Osteoblast (primary cell): ENCODE measurements around the gene SKA2. TPM values are rescaled to one million over a fixed set of nuclear protein-coding genes. Genes with fewer than 3 reads are reported as not detected.

Source experiments
- DNase-seq: peaks from one replicate; pipeline ENCODE4 v3.0.0; 2011; ENCODE audit warnings: low spot score, mixed read lengths; ENCODE audit not compliant: insufficient read length; ENCODE audit errors: missing footprints
- H2AFZ ChIP-seq: 2 replicates; pipeline ENCODE4 v1.6.0; 2011; ENCODE audit warnings: mild to moderate bottlenecking, low read length
- H3K27ac ChIP-seq: 2 replicates; pipeline ENCODE4 v1.5.1; 2011; ENCODE audit warnings: mild to moderate bottlenecking, low read depth, low read length, moderate library complexity
- H3K27me3 ChIP-seq: 2 replicates; pipeline ENCODE4 v1.6.0; 2012; ENCODE audit warnings: mild to moderate bottlenecking, control low read depth, inconsistent platforms, low read length, moderate library complexity; ENCODE audit not compliant: insufficient read depth
- H3K36me3 ChIP-seq: 2 replicates; pipeline ENCODE4 v1.5.1; 2011; ENCODE audit warnings: mild to moderate bottlenecking, low read length, control low read depth, moderate library complexity; ENCODE audit not compliant: insufficient read depth
- H3K4me1 ChIP-seq: 2 replicates; pipeline ENCODE4 v1.5.1; 2011; ENCODE audit warnings: mild to moderate bottlenecking, low read length, control low read depth, moderate library complexity; ENCODE audit not compliant: insufficient read depth
- H3K4me2 ChIP-seq: 2 replicates; pipeline ENCODE4 v1.6.0; 2011; ENCODE audit warnings: mild to moderate bottlenecking, low read length; ENCODE audit not compliant: insufficient read depth
- H3K4me3 ChIP-seq: fragments of 200-600 bp; sonication (generic); 3 replicates; pipeline ENCODE4 v1.5.1; 2012; ENCODE audit warnings: mild to moderate bottlenecking, low read length, inconsistent platforms; ENCODE audit not compliant: insufficient read depth
- H3K79me2 ChIP-seq: 2 replicates; pipeline ENCODE4 v1.6.0; 2012; ENCODE audit warnings: mild to moderate bottlenecking, low read length, control low read depth, inconsistent platforms; ENCODE audit not compliant: insufficient read depth
- H3K9me3 ChIP-seq: 2 replicates; pipeline ENCODE4 v1.5.1; 2011; ENCODE audit warnings: low read depth, low read length, control low read depth
- H4K20me1 ChIP-seq: 2 replicates; pipeline ENCODE4 v1.6.0; 2012; ENCODE audit warnings: mild to moderate bottlenecking, low read length, control low read depth; ENCODE audit not compliant: insufficient read depth
- total RNA-seq: library from RNA; depleted of rRNA; stranded (reverse); fragments of >200 nt; gene quantifications from 2 replicates; pipeline ENCODE4 v1.2.3, GENCODE V29; 2012
- TF ChIP-seq, protein P1 (sequence below): IDR thresholded peaks from 2 replicates; pipeline ENCODE4 v1.5.1; 2011; ENCODE audit warnings: mild to moderate bottlenecking, low read depth, low read length, moderate library complexity; ENCODE audit errors: extremely low read depth

Gene SKA2
- total RNA-seq, 1 donor = 32.6 TPM

DNA sequence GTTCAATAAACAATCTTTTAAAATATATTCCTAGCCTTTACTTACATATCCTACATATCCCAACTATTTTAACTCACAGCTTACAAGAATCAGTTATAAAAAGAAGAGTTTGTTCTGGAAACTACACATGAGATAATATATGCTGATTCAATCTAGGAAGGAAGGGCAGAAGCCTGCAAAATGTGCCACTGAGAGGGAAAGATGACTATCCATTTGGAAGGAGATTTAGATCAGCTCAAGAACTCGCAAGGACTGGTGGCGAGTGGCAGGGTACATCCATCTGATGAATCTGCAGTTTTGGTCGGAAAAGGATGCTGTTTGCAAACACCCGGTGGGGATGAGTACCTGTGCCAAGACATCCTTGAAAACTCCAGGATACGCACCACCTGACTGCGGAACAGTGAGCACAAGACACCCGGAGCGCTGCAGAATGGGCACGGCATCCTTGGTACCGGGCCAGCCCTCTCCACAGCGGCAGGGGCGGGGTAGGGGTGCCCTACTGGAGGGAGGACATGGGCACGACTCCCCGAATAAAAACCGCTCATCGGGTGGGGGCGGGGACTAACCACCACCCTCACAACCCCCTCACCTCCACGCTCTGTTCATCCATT, 49.0 kb downstream of the SKA2 start:
- H3K36me3 ChIP-seq = peaks cover 4% of the 10 kb centered on the region
- peak overlapping the region; percentile 86 for H3K27ac ChIP-seq
- peaks cover 17% of the 10 kb centered on the region for H3K4me1 ChIP-seq
- DNase-seq = peak; percentile 39
- peaks cover 45% of the 10 kb centered on the region for H3K79me2 ChIP-seq
- TF ChIP-seq, protein P1, sequence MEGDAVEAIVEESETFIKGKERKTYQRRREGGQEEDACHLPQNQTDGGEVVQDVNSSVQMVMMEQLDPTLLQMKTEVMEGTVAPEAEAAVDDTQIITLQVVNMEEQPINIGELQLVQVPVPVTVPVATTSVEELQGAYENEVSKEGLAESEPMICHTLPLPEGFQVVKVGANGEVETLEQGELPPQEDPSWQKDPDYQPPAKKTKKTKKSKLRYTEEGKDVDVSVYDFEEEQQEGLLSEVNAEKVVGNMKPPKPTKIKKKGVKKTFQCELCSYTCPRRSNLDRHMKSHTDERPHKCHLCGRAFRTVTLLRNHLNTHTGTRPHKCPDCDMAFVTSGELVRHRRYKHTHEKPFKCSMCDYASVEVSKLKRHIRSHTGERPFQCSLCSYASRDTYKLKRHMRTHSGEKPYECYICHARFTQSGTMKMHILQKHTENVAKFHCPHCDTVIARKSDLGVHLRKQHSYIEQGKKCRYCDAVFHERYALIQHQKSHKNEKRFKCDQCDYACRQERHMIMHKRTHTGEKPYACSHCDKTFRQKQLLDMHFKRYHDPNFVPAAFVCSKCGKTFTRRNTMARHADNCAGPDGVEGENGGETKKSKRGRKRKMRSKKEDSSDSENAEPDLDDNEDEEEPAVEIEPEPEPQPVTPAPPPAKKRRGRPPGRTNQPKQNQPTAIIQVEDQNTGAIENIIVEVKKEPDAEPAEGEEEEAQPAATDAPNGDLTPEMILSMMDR = no peak
- H3K27me3 ChIP-seq = no peaks in the 10 kb centered on the region
- peak overlapping the region; percentile 79 for H3K4me3 ChIP-seq
- H3K4me2 ChIP-seq = peak overlapping the region; percentile 86
- H2AFZ ChIP-seq = peak overlapping the region; percentile 71
- peaks cover 3% of the 10 kb centered on the region for H4K20me1 ChIP-seq
- H3K9me3 ChIP-seq = no peaks in the 10 kb centered on the region

DNA sequence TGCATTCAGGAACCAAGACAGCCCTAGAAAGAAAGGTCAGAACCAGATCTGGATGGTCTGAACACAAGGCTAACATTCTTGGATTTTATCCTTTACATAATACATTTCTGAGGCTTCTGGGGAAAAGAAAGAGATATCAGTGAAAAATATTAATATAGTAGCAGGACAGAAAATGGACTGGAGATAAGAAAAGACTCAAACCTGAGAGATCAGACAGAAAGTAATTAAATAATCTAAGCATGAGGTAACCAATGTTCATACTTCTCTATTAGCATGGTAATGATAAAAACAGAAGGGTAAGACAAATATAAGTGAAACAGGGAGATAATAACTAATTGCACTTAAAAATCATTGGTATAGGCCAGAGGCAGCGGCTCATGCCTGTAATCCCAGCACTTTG, 53.8 kb downstream of the SKA2 start:
- H3K4me2 ChIP-seq = no peak overlapping the region
- H3K79me2 ChIP-seq = peaks cover 79% of the 10 kb centered on the region

DNA sequence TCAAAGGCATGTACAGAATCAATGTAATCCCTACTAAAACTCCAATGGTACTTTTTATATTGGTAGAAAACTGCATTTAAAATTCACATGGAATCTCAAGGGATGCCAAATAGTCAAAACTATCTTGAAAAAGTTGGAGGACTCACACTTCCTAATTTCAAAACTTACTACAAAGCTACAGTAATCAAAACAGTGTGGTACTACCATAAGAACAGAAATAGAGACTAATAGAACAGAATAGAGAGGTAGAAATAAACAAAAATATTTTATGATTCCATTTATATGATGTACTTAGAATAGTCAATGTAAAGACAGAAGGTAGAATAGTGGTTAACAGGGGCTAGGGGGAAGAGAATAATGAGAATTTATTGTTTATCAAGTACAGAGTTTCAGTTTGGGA, 57.1 kb downstream of the SKA2 start:
- TF ChIP-seq, protein P1 = no peak
- H3K4me1 ChIP-seq = peaks cover 23% of the 10 kb centered on the region
- no peak overlapping the region for H3K4me2 ChIP-seq
- H3K27ac ChIP-seq = no peak overlapping the region
- H4K20me1 ChIP-seq = peaks cover 4% of the 10 kb centered on the region
- H3K9me3 ChIP-seq = no peaks in the 10 kb centered on the region
- H3K27me3 ChIP-seq = no peaks in the 10 kb centered on the region
- peaks cover 60% of the 10 kb centered on the region for H3K79me2 ChIP-seq
- no peak overlapping the region for H3K4me3 ChIP-seq
- H3K36me3 ChIP-seq = peaks cover 10% of the 10 kb centered on the region
- DNase-seq = no peak
- H2AFZ ChIP-seq = no peak overlapping the region

More for the DNA sequence above, 53.8 kb downstream of the SKA2 start:
- Histone ChIP-seq H4K20me1 (peaks cover 4% of the 10 kb centered on the region), H2AFZ (no peak overlapping the region), H3K27ac (no peak overlapping the region), H3K9me3 (no peaks in the 10 kb centered on the region), H3K27me3 (no peaks in the 10 kb centered on the region), H3K36me3 (peaks cover 10% of the 10 kb centered on the region), H3K4me1 (peaks cover 12% of the 10 kb centered on the region), H3K4me3 (no peak overlapping the region)
- DNase-seq = no peak
- TF ChIP-seq, protein P1 = no peak

DNA sequence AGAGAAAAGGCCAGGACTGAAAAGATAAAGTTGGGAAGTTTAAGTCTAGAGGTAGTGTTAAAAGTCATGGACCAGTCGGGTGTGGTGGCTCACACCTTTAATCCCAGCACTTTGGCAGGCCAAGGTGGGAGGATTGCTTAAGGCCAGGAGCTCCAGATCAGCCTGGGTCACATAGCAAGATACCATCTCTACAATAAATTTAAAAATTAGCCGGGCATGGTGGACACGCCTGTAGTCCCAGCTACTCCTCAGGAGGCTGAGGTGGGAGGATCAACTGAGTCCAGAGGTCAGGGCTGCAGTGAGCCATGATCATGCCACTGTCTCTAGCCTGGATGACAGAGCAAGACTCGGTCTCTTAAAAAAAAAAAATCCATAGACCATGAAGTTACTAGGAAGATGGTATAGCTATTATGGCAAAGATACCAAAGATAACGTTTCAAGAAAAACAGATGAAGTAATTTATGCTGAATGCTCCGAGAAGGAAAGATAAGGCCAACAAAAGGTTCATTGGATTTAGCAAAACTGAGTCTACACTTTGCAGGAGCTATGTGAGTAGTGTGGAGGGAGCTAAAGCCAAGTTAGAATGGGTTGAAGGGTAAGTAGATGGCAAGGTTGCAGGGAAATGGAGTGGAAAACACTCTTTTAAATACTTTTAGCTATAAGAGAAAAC, 60.0 kb downstream of the SKA2 start:
- TF ChIP-seq, protein P1 = no peak
- Histone ChIP-seq H3K27ac (peak overlapping the region; percentile 90), H4K20me1 (no peaks in the 10 kb centered on the region), H2AFZ (no peak overlapping the region), H3K79me2 (peaks cover 45% of the 10 kb centered on the region), H3K9me3 (no peaks in the 10 kb centered on the region), H3K4me3 (no peak overlapping the region), H3K36me3 (peaks cover 5% of the 10 kb centered on the region), H3K4me2 (no peak overlapping the region), H3K27me3 (no peaks in the 10 kb centered on the region), H3K4me1 (peaks cover 25% of the 10 kb centered on the region)
- DNase-seq = no peak
